C4-2B (cell line): ENCODE results near the gene RTN4.

Experiments
- ZFX ChIP-seq: fragments of 450-650 bp; IDR thresholded peaks from 2 replicates; pipeline ENCODE4 v1.6.1; 2017
- TF ChIP-seq, protein P1 (sequence below): fragments of 450-650 bp; conservative IDR thresholded peaks from 2 replicates; pipeline ENCODE4 v1.5.1; 2017; ENCODE audit warnings: mild to moderate bottlenecking

GRCh38 chr2:55073000-55073983 is 23.0 kb upstream of the RTN4 start:
- TF ChIP-seq, protein P1, sequence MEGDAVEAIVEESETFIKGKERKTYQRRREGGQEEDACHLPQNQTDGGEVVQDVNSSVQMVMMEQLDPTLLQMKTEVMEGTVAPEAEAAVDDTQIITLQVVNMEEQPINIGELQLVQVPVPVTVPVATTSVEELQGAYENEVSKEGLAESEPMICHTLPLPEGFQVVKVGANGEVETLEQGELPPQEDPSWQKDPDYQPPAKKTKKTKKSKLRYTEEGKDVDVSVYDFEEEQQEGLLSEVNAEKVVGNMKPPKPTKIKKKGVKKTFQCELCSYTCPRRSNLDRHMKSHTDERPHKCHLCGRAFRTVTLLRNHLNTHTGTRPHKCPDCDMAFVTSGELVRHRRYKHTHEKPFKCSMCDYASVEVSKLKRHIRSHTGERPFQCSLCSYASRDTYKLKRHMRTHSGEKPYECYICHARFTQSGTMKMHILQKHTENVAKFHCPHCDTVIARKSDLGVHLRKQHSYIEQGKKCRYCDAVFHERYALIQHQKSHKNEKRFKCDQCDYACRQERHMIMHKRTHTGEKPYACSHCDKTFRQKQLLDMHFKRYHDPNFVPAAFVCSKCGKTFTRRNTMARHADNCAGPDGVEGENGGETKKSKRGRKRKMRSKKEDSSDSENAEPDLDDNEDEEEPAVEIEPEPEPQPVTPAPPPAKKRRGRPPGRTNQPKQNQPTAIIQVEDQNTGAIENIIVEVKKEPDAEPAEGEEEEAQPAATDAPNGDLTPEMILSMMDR, result no peak
- TF ChIP-seq ZFX, result no peak
